Keratinocyte (primary cell): ENCODE measurements around the gene NPLOC4. TPM values are rescaled to one million over a fixed set of nuclear protein-coding genes. Genes with fewer than 3 reads are reported as not detected.
A peak's percentile ranks its signal among the peaks of the same experiment; 100 is the strongest.

Experiments used
- DNase-seq: peaks from one replicate; pipeline ENCODE4 v3.0.0-alpha.2; 2011; ENCODE audit warnings: low read depth, missing footprints, low spot score
- FAIRE-seq: peaks from 2 replicates; lab custom pipeline; 2011; peaks lifted over from hg19 to GRCh38; lab: Jason Lieb, UNC
- H2AFZ ChIP-seq: 2 replicates; pipeline ENCODE4 v1.6.0; 2012; ENCODE audit warnings: low read length, control low read depth, inconsistent platforms; ENCODE audit not compliant: control insufficient read depth
- H3K27ac ChIP-seq: 2 replicates; pipeline ENCODE4 v1.5.1; 2011; ENCODE audit warnings: low read length; ENCODE audit not compliant: control insufficient read depth, insufficient read depth
- H3K27me3 ChIP-seq: 3 replicates; pipeline ENCODE4 v1.6.0; 2011; ENCODE audit warnings: low read length; ENCODE audit not compliant: control insufficient read depth, insufficient read depth; ENCODE audit errors: extremely low read depth
- H3K36me3 ChIP-seq, 2 experiments: 2 replicates in 1 of 2; 3 replicates in 1 of 2; pipeline ENCODE4 v1.5.1; 2011; ENCODE audit warnings: low read length in 2 of 2, mild to moderate bottlenecking in 1 of 2; ENCODE audit not compliant: control insufficient read depth in 2 of 2, insufficient read depth in 2 of 2; ENCODE audit errors: extremely low read depth in 1 of 2
- H3K4me1 ChIP-seq: 3 replicates; pipeline ENCODE4 v1.5.1; 2011; ENCODE audit warnings: low read length; ENCODE audit not compliant: control insufficient read depth, insufficient read depth; ENCODE audit errors: extremely low read depth
- H3K4me2 ChIP-seq: 3 replicates; pipeline ENCODE4 v1.6.0; 2011; ENCODE audit warnings: low read depth, low read length; ENCODE audit not compliant: control insufficient read depth, insufficient read depth; ENCODE audit errors: extremely low read depth
- H3K4me3 ChIP-seq, 3 experiments: fragments of 200-600 bp in 1 of 3; sonication (generic) in 1 of 3; 2 replicates in 2 of 3; 3 replicates in 1 of 3; pipeline ENCODE4 v1.5.1; 2011 to 2016; ENCODE audit warnings: low read length in 3 of 3, mild to moderate bottlenecking in 3 of 3, control low read depth in 2 of 3, inconsistent platforms in 1 of 3, low read depth in 1 of 3, mixed read lengths in 1 of 3, mixed run types in 1 of 3, moderate library complexity in 1 of 3; ENCODE audit not compliant: control insufficient read depth in 2 of 3, insufficient read depth in 2 of 3; ENCODE audit errors: extremely low read depth in 1 of 3
- H3K79me2 ChIP-seq: 2 replicates; pipeline ENCODE4 v1.6.0; 2012; ENCODE audit warnings: low read length; ENCODE audit not compliant: control insufficient read depth, insufficient read depth
- H3K9ac ChIP-seq: 3 replicates; pipeline ENCODE4 v1.6.0; 2011; ENCODE audit warnings: low read length; ENCODE audit not compliant: control insufficient read depth, insufficient read depth; ENCODE audit errors: extremely low read depth
- H3K9me1 ChIP-seq: 3 replicates; pipeline ENCODE4 v1.6.0; 2011; ENCODE audit warnings: low read length; ENCODE audit not compliant: control insufficient read depth, insufficient read depth; ENCODE audit errors: extremely low read depth
- H3K9me3 ChIP-seq: 2 replicates; pipeline ENCODE4 v1.5.1; 2012; ENCODE audit warnings: low read depth, low read length; ENCODE audit not compliant: control insufficient read depth
- H4K20me1 ChIP-seq: 3 replicates; pipeline ENCODE4 v1.6.0; 2011; ENCODE audit warnings: low read length; ENCODE audit not compliant: control insufficient read depth, insufficient read depth; ENCODE audit errors: extremely low read depth
- CTCF ChIP-seq, 3 experiments: IDR thresholded peaks in 1 of 3; conservative IDR thresholded peaks in 1 of 3; optimal IDR thresholded peaks in 1 of 3; 2 replicates in 2 of 3; 3 replicates in 1 of 3; pipeline versions ENCODE3 to v1.5.1; 2011; ENCODE audit warnings: low read length in 3 of 3, mild to moderate bottlenecking in 3 of 3, moderate library complexity in 2 of 3, control low read depth in 1 of 3, inconsistent platforms in 1 of 3; ENCODE audit not compliant: insufficient read depth in 2 of 3; ENCODE audit errors: extremely low read depth in 1 of 3
- EZH2 ChIP-seq: IDR thresholded peaks from one replicate; pipeline ENCODE4 v1.6.1; 2012; ENCODE audit warnings: inconsistent platforms, mild to moderate bottlenecking, low read length, moderate library complexity
- dilution Hi-C: fragments of 300-500 bp; cut with MboI; formaldehyde crosslinking; loops from one replicate; pipeline ENCODE4 v1.7.0; 2020; ENCODE audit warnings: low sequenced_read_pairs; ENCODE audit not compliant: extremely low pct_ligation_motif_present
- polyA plus RNA-seq, 5 experiments: library from polyadenylated mRNA; depleted of rRNA in 3 of 5; stranded (reverse) in 3 of 5; stranded (forward) in 1 of 5; unstranded in 1 of 5; fragments of >200 nt; gene quantifications; 1 replicate in 1 of 5; 2 replicates in 3 of 5; 3 replicates in 1 of 5; pipeline versions ENCODE4 v1.2.1 to v1.2.3, GENCODE V29; 2011 to 2012; ENCODE audit warnings: missing spikeins in 2 of 5, low read depth in 1 of 5, low replicate concordance in 1 of 5

The NPLOC4 gene
- polyA plus RNA-seq, 1 donor (not counting 4 experiments of a cell fraction or from before 2014, with no cell fraction given), result 64.0 TPM

- Histone ChIP-seq H3K27ac (peak overlapping the region; percentile 47), H3K9me1 (no peaks in the 10 kb centered on the region), H3K9ac (peak overlapping the region; percentile 79), H3K79me2 (peaks cover 26% of the 10 kb centered on the region), H3K36me3 (peaks cover 20 to 29% of the 10 kb centered on the region in 2 experiments), H3K9me3 (peaks cover 2% of the 10 kb centered on the region), H2AFZ (no peak overlapping the region), H3K4me2 (peak overlapping the region; percentile 87), H4K20me1 (peaks cover 37% of the 10 kb centered on the region), H3K4me3 (peak overlapping the region; percentile 80 to 98 (median 97)), H3K4me1 (peaks cover 8% of the 10 kb centered on the region), H3K27me3 (no peaks in the 10 kb centered on the region)
- TF ChIP-seq CTCF (optimal IDR thresholded peaks at IDR 0.05 in 1 of 3, IDR thresholded peaks at IDR 0.05 in 1 of 3, conservative IDR thresholded peaks at IDR 0.05 in 1 of 3; ENCODE audit: extremely low read depth in 1 of 3, insufficient read depth in 2 of 3, low read length in 3 of 3) (no peak), EZH2 (no peak)
- DNase-seq, result no peak
- dilution Hi-C loops, result no loop called here
- FAIRE-seq, result no peak
Measured at GRCh38 chr17:81511554-81511803, 125.4 kb downstream of the NPLOC4 start.

DNA sequence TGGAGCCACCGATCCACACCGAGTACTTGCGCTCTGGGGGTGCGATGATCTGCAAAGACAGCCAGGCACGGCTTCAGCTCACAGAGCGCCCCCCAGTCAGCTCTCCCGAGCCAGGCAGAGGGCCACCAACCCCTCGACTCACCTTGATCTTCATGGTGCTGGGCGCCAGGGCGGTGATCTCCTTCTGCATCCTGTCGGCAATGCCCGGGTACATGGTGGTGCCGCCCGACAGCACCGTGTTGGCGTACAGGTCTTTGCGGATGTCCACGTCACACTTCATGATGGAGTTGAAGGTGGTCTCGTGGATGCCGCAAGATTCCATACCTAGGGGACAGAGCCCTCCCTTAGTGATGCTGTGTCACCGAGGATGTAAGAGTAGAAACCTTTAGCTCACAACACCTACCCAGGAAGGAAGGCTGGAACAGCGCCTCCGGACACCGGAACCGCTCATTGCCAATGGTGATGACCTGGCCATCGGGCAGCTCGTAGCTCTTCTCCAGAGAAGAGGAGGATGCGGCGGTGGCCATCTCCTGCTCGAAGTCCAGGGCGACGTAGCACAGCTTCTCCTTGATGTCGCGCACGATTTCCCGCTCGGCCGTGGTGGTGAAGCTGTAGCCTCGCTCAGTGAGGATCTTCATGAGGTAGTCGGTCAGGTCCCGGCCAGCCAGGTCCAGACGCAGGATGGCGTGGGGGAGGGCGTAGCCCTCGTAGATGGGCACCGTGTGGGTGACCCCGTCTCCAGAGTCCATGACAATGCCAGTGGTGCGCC lies 125.9 kb downstream of the NPLOC4 start:
- Histone ChIP-seq H3K36me3 (peaks cover 20 to 29% of the 10 kb centered on the region in 2 experiments), H3K9me3 (peaks cover 2% of the 10 kb centered on the region), H3K4me3 (peak overlapping the region; percentile 80 to 98 (median 97)), H3K4me1 (peaks cover 8% of the 10 kb centered on the region), H3K79me2 (peaks cover 26% of the 10 kb centered on the region), H4K20me1 (peaks cover 37% of the 10 kb centered on the region), H3K4me2 (peak overlapping the region; percentile 87), H2AFZ (no peak overlapping the region), H3K27ac (peak overlapping the region; percentile 47), H3K9ac (peak overlapping the region; percentile 79), H3K9me1 (no peaks in the 10 kb centered on the region), H3K27me3 (no peaks in the 10 kb centered on the region)
- no peak for TF ChIP-seq EZH2
- no peak for TF ChIP-seq CTCF (optimal IDR thresholded peaks at IDR 0.05 in 1 of 3, IDR thresholded peaks at IDR 0.05 in 1 of 3, conservative IDR thresholded peaks at IDR 0.05 in 1 of 3; ENCODE audit: extremely low read depth in 1 of 3, insufficient read depth in 2 of 3, low read length in 3 of 3)
- DNase-seq, result no peak
- dilution Hi-C loops, result no loop called here
- FAIRE-seq, result no peak
